ENCODE results near the gene ABLIM1. TPM values are rescaled to one million over a fixed set of nuclear protein-coding genes. Genes with fewer than 3 reads are reported as not detected.

Gene ABLIM1
- total RNA-seq, 1 donor from 2014 or later: 30.2 TPM

DNA sequence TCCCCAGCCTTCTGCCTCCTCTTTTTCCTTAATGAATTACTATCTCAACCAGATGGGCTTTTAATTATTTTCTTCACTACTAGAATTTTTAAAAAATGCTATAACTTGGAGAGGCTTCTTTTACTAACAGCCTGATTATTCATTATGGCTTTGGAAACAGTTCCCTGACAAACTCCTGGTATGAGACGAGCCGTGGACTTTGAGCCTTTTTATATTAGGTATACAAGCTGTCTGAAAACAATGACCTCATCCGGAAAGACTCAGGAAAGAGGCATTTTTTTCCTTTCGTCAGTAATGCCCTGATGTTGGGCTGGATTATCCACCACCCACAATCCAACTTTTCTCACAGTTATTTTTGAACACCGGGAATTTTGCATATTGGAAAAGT lies 26.7 kb upstream of the ABLIM1 start:
- H3K4me3 ChIP-seq (ENCODE audit: low read depth, low read length): peak overlapping the region; percentile 40
- TF ChIP-seq, protein P1, sequence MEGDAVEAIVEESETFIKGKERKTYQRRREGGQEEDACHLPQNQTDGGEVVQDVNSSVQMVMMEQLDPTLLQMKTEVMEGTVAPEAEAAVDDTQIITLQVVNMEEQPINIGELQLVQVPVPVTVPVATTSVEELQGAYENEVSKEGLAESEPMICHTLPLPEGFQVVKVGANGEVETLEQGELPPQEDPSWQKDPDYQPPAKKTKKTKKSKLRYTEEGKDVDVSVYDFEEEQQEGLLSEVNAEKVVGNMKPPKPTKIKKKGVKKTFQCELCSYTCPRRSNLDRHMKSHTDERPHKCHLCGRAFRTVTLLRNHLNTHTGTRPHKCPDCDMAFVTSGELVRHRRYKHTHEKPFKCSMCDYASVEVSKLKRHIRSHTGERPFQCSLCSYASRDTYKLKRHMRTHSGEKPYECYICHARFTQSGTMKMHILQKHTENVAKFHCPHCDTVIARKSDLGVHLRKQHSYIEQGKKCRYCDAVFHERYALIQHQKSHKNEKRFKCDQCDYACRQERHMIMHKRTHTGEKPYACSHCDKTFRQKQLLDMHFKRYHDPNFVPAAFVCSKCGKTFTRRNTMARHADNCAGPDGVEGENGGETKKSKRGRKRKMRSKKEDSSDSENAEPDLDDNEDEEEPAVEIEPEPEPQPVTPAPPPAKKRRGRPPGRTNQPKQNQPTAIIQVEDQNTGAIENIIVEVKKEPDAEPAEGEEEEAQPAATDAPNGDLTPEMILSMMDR (conservative IDR thresholded peaks at IDR 0.05; ENCODE audit: low read depth, low read length): no peak
- peak; percentile 89 for DNase-seq (ENCODE audit: low read depth)

DNA sequence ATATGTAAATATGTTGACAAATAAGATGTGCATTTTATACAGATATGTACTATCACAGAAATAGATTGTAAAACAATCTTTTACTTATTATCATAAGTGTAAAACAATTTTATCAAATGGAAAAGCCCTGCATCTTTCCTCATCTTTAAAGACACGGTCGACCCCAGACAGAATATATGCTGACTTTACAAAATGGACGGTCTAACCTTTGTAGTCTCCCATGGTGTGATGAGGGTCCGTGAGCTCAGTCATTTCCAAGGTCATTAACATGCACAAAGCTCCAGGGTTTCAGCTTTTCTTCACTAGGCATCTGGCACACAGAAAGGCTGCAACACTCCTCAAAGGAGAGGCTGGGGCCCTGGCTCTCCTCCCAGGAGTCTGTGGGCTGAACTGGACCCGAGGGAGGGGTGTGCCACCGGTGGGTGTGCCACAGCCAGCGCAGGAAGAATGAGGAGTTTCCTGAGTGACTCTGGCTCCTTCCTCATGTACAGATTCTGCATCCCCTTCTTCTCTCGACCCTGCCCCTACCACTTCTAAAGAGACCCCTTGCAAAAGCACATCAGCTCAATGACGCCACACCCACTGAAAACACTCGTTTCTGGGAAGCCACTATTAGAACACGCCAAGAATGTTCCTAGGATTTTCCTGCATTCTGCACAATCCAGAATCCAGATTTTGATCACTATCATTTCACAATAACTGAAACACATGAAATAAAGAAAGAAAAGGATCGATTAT lies 26.2 kb upstream of the ABLIM1 start:
- DNase-seq (ENCODE audit: low read depth): peak; percentile 63
- TF ChIP-seq, protein P1 (conservative IDR thresholded peaks at IDR 0.05; ENCODE audit: low read depth, low read length): no peak
- H3K4me3 ChIP-seq (ENCODE audit: low read depth, low read length): peak overlapping the region; percentile 40

DNA sequence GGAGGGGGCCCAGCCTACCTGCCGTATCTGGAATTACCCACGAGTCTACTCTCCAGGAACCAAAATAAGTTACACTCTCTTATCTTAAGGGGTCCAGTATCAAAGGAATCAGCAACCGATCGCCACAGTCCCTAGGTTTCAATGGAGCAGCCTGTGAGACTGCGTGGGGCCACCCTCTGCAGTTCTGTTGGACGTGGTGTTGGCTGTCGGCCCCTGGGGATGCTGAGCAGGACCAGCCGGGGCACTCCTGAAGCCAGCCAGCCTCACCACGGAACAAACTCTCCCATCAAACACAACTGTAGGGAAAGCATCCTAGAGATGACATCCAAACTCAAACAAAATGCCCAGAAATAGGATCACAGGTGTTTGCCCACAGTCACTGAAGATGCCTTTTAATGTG lies 25.5 kb upstream of the ABLIM1 start:
- H3K4me3 ChIP-seq (ENCODE audit: low read depth, low read length): peak overlapping the region; percentile 40
- TF ChIP-seq, protein P1 (conservative IDR thresholded peaks at IDR 0.05; ENCODE audit: low read depth, low read length): no peak
- no peak for DNase-seq (ENCODE audit: low read depth)

DNA sequence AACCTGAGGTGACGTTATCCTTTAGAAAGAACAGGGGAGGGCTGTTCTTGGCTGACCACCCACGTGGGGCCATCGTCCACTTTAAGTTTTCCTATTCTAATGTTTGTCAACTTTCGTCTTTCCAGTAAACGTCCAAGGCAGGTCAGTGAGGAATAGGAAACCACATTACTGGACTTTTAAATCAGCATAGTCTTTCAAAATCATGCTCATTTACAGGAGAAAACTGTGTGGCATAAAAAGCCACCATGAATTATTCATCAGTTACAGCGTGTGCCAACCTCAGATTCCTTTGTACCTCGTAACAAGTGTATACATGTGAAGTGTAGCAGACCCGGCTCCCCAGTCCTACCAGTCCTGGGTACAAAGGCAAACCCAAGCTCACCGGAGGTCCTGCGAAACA lies 25.1 kb upstream of the ABLIM1 start:
- DNase-seq (ENCODE audit: low read depth): peak; percentile 76
- TF ChIP-seq, protein P1 (conservative IDR thresholded peaks at IDR 0.05; ENCODE audit: low read depth, low read length): no peak
- H3K4me3 ChIP-seq (ENCODE audit: low read depth, low read length): peak overlapping the region; percentile 40

DNA sequence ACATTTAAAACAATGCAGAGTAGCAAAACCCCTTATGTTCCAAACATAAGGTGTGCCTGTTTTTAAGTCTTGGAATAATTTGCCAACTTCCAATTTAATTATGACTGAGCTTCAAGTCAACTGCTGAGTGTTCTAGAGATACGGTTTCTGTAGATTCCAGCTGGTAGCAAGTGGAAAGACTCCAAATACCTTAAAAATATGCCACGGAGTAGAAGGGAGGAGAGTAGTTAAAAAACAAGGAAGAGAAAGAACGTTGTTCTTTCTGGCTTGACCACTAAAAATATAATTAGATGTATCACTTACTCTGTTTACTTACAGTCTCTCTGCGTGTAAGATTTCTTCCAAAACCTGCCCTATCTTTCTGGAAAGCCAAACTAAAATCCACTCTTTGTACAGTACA lies 24.5 kb upstream of the ABLIM1 start:
- no peak overlapping the region for H3K4me3 ChIP-seq (ENCODE audit: low read depth, low read length)
- TF ChIP-seq, protein P1 (conservative IDR thresholded peaks at IDR 0.05; ENCODE audit: low read depth, low read length): no peak
- no peak for DNase-seq (ENCODE audit: low read depth)

DNA sequence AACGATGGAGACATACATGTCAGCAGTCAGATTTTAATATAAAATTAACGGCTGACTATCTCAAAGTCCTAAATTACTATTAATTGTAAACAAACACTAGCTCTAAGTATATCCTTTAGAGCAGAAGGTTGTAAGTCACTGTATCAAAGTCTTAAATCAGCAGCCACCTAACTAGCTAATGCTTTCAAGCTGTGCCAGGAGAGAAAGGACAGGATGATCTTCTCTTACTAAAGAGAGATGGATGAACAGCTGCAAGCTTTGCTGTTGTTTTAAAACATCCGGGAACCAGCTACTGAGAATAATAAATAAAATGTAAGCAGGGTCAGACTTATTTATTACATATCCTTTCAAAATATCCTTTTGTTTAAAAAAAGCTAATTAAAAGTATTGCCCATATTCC lies 24.0 kb upstream of the ABLIM1 start:
- H3K4me3 ChIP-seq (ENCODE audit: low read depth, low read length): no peak overlapping the region
- TF ChIP-seq, protein P1 (conservative IDR thresholded peaks at IDR 0.05; ENCODE audit: low read depth, low read length): no peak

DNA sequence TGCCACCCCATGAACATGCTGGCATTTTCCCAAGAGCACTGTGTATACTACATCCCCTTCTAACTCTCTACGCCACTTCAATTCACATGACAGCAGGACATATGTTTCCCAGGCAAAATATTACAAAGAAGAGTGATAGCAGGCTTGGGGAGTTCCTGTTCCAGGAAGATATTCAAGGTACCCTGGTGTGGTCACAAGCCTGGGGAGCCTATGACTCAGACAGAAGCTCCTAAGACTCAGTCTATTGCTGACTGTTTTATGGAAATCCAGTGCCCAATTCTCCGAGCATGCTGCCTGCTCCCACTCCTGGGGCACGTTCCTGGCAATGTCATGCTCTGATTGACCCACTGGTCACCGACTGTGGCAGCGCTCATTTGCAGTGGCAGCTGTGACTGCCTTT lies 23.5 kb upstream of the ABLIM1 start:
- TF ChIP-seq, protein P1 (conservative IDR thresholded peaks at IDR 0.05; ENCODE audit: low read depth, low read length): no peak
- DNase-seq (ENCODE audit: low read depth): no peak
- peak overlapping the region; percentile 21 for H3K4me3 ChIP-seq (ENCODE audit: low read depth, low read length)

More for the DNA sequence above, 24.0 kb upstream of the ABLIM1 start:
- no peak for DNase-seq (ENCODE audit: low read depth)
